GM19193 (cell line): ENCODE data around the gene SLCO2A1.

Experiments
- POLR2A ChIP-seq: IDR thresholded peaks from 4 replicates; pipeline ENCODE4 v1.6.1; 2011; ENCODE audit not compliant: insufficient read depth, insufficient read length; ENCODE audit errors: extremely low read depth

The SLCO2A1 gene

GRCh38 chr3:133924041-133924440 lies 105.7 kb downstream of the SLCO2A1 start:
- no peak for TF ChIP-seq POLR2A

DNA sequence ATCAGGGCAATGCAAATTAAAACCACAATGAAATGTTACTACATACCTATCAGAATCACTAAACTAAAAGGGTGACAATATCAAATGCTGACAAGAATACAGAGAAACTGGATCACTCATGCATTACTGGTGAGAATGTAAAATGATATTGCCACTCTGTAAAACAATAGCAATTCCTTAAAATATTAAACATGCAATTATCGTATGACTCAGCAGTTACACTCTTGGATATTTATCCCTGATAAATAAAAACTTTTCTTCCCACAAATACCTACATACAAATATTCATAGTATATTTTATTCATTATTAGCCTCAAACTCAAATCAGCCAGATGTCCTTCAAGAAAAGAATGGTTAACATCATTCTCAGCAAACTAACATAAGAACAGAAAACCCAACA lies 108.1 kb downstream of the SLCO2A1 start:
- TF ChIP-seq POLR2A, result no peak

- no peak for TF ChIP-seq POLR2A
Observed at GRCh38 chr3:133917144-133917543, 112.6 kb downstream of the SLCO2A1 start.

DNA sequence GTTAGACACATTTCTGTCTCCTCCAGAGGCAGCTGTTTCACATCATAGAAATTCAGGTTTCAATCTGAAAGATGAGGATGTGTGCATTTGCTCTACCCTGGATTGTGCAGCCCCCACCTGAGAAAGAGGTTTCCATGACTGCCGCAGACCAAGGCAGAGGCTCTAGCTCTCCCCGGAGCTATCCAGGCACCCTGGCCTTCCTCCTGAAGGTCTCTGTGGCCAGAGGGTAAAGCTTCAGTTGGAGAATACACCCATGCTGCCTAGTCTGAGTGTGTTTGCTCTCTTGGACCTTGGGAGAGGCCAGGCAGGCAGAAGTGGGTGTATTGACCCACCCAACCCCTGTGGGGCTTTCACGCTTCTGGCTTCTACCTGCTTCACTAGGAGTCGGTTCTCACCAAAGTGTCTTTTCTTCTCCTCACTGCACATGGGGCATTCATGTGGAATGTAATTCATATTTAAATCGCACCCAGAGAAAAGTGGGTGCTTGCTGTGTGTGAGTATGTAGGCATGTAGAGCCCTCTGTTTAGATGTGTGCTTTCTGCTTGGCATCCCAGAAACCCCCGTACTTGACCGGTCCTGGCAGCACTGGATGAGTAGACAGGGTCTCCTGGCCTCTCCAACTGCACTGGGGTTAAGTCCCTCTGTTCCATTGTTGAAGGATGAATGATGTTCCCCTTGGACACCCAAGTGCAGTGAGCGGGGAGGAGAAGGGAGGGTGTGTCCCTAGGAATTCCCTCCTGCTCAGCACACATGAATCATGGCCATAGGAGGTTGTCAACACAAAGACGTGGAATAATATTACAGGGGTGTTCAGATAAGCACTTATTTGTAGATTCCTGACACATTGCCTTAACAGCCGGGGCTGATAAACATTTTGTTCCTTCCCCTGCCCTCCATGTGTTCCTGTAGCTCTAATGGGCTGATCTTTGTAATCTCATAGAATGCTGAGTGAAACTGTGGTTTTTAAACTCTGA lies 113.8 kb downstream of the SLCO2A1 start:
- TF ChIP-seq POLR2A, result no peak

DNA sequence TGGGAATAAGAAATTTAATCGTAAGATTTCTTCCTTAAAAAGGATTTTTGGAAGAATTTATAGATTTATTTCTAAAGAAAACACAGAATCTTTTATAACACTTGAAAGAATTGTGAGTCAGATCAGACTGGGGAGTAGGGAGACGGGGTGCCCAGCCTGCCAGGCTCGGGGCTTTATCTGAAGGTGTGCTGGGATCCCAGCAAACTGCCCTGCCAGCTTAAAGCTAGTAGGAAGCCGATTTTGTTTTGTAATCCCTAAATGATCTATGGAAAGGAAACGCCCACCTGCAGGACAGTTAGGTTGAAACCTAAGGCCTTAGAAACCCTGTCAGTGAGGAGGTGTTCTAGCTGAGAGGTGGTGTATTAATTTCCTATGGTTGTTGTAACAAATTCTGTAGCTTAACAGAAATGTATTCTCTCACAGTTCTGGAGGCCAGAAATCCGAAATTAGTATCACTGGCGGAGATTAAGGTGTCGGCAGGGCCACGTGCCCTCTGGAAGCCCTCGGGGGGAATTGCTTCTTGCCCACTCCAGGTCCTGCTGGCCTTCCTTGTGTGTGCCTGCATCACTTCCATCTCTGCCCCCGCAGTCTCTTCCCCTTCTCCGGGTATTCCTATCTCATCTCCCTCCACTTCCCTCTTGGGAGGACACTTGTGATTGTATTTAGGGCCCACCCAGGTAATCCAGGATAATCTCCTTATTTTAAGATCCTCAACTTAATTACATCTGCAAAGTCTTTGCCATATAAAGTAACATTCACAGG lies 114.7 kb downstream of the SLCO2A1 start:
- TF ChIP-seq POLR2A, result no peak

GRCh38 chr3:133910422-133910821 lies 119.3 kb downstream of the SLCO2A1 start:
- TF ChIP-seq POLR2A, result no peak

- TF ChIP-seq POLR2A, result no peak
Observed at GRCh38 chr3:133905376-133905775, 124.3 kb downstream of the SLCO2A1 start.

GRCh38 chr3:133901847-133902246 lies 127.9 kb downstream of the SLCO2A1 start:
- no peak for TF ChIP-seq POLR2A

- TF ChIP-seq POLR2A, result no peak
Observed at GRCh38 chr3:133901083-133901482, 128.6 kb downstream of the SLCO2A1 start.

DNA sequence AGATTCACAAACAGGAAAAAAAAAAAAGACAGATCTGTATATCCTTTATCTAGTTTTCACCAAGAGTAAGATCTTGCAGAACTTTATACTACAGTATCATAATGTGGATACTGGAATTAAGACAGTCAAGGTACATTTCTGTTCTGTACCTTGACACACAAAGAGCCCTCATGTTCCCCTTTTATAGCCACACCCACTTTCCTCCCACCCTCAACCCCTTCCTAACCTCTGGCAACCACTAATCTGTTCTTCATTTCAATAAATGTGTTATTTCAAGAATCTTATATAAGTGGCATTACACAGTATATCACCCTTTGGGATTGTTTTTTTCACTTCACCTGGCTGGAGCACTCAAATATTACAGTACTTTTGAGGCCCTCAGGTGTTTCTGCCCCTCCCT lies 130.4 kb downstream of the SLCO2A1 start:
- no peak for TF ChIP-seq POLR2A

DNA sequence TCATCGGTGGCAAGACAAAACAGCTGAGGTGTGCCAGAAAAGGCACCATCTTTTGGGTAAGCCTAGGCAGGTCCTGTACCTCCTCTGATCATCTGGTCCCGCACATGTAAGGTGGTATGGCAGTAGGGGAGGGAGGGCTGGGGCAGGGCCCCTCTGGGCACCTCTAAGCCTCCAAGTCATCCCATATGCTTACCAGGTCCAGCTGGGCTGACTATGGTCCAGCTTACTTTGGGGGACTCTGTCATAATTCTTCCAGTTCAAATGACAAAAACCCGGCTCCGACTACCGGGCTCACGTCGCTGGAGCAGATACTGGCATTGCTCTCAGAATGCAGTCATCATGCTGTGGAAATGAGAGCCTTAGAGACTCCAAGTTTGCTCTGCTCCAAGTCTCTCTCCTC lies 132.2 kb downstream of the SLCO2A1 start:
- TF ChIP-seq POLR2A, result no peak

DNA sequence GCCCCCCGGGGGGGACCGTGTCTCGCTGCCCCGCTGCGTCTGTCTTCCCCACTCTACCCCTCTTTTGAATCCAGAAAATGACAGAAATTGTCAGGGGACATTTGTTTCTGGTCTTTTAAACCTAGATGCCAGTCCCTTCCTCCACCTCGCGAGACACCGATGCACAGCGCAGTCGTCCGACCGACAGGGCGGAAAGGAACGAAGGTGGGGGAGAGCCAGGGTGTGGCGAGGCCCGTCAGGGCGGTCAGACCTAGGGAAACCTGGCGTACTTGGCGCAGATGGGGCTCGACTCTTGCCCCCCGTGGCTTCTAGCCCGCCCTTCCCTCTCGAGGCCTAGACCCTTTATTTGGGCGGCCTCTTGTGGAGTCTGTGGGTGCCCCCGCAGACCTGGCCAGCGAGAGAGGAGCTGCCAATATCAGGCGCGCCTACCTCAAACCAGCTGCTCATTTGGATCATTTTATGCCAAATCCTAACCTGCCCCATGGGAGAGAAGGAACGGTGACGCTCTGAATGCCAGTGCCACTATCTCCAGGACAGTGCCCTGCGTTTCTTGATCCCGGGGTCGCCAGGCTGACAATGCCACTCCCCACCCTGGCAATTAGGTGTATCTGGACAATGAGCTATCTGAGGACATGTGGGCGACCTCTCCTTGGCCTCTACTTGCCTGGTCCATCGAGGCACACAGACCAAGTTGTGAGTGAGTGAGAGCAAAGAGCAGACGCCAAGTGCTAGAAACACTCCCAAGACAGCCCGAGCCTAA lies 133.5 kb downstream of the SLCO2A1 start:
- TF ChIP-seq POLR2A, result no peak

- TF ChIP-seq POLR2A, result no peak
Observed at GRCh38 chr3:133895208-133896001, 134.3 kb downstream of the SLCO2A1 start, which contains the start of gene RAB6B. TSS of gene RAB6B (minus strand) at chr3:133895882. CDS start at chr3:133895466, 416 bp downstream.
